PC-3 (cell line): ENCODE data around the gene CFAP221.
"Not testable (repeated sequence)": the region's sequence is repeated elsewhere in the genome, so short reads cannot be mapped to it uniquely, and the experiment has no call there.

ENCODE experiments used
- EZH2 ChIP-seq: fragments of 300-600 bp; sonication (generic); IDR thresholded peaks from one replicate; pipeline ENCODE4 v1.6.1; 2017; ENCODE audit warnings: antibody characterized with exemption, mild to moderate bottlenecking, low read length; ENCODE audit not compliant: unreplicated experiment
- TF ChIP-seq, protein P1 (sequence below): fragments of 300-600 bp; sonication (generic); conservative IDR thresholded peaks from 2 replicates; pipeline ENCODE4 v1.5.1; 2017; ENCODE audit warnings: antibody characterized with exemption, low read depth, mild to moderate bottlenecking, low read length

DNA sequence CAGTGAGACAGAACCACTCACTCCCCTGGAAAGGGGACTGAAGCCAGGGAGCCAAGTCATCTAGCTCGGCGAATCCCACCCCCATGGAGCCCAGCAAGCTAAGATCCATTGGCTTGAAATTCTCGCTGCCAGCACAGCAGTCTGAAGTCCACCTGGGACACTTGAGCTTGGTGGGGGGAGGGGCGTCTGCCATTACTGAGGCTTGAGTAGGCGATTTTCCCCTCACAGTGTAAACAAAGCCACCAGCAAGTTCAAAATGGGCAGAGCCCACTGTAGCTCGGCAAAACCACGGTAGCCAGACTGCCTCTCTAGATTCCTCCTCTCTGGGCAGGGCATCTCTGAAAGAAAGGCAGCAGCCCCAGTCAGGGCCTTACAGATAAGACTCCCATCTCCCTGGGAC, 74.5 kb downstream of the CFAP221 start:
- TF ChIP-seq, protein P1, sequence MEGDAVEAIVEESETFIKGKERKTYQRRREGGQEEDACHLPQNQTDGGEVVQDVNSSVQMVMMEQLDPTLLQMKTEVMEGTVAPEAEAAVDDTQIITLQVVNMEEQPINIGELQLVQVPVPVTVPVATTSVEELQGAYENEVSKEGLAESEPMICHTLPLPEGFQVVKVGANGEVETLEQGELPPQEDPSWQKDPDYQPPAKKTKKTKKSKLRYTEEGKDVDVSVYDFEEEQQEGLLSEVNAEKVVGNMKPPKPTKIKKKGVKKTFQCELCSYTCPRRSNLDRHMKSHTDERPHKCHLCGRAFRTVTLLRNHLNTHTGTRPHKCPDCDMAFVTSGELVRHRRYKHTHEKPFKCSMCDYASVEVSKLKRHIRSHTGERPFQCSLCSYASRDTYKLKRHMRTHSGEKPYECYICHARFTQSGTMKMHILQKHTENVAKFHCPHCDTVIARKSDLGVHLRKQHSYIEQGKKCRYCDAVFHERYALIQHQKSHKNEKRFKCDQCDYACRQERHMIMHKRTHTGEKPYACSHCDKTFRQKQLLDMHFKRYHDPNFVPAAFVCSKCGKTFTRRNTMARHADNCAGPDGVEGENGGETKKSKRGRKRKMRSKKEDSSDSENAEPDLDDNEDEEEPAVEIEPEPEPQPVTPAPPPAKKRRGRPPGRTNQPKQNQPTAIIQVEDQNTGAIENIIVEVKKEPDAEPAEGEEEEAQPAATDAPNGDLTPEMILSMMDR: not testable (repeated sequence)
- TF ChIP-seq EZH2: not testable (repeated sequence)
